NCI-H524 treated with DMSO at 0.1 percent for 48 hours (cell line): ENCODE results near the gene KRT74.

ENCODE experiments used
- DNase-seq: peaks from one replicate; lab custom pipeline; 2025; lab: John Stamatoyannopoulos, UW

Gene KRT74

GRCh38 chr12:52521175-52521567 lies 52.5 kb downstream of the KRT74 start:
- DNase-seq, result no peak

- DNase-seq, result no peak
Measured at GRCh38 chr12:52519826-52520662, 53.6 kb downstream of the KRT74 start, which contains the start of gene KRT5. Gene KRT5 (minus strand): TSS chr12:52520394. CDS start chr12:52520296, 98 bp downstream.

DNA sequence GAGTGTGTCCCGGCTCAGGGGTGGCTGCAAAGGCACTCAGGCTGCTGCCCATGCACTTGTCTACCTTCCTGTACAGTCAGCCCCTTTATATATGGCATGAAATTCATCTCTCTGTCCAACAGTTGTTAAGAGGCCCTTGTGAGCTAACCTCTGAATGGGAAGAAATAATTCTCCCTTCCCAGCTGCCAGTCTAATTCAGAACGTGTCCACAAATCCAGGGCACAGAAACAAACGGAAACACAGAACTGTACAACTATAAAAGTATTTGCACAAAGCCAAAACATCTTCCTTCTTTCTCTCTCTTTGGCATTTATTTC lies 54.3 kb downstream of the KRT74 start:
- no peak for DNase-seq

DNA sequence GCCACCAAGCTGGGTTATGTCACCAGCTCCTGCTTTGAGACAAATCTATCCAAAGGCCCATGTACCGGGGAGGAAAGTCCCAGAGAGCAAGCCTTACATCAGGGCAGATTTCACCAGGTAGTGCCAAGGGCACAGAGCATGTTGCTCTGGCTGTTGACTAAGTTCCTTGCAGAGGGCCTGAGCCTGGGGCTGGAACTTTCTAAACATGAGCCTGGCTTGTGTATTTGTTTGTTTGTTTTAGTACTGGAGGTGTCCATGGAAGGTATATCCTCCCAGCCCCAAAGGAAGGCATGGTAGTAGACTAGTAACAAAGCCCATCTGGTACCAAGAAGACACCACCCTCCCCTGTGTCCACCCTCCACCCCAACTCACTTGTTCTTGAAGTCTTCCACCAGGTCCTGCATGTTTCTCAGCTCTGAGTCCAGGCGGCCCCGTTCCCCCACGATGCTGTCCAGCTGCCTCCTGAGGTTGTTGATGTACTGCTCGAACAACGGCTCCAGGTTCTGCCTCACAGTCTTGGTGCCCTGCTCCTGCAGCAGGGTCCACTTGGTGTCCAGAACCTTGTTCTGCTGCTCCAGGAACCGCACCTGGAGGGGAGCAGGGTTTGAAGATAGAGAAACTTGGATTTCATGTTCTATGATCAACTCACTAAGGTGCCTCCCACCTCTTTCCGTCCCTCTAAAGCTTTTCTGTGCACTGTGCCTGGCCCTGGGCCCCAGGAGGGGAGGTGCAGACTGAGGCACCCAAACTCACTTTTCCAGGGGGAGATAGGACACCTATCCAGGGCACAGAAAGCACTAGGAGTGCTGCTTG lies 54.9 kb downstream of the KRT74 start:
- DNase-seq, result no peak

DNA sequence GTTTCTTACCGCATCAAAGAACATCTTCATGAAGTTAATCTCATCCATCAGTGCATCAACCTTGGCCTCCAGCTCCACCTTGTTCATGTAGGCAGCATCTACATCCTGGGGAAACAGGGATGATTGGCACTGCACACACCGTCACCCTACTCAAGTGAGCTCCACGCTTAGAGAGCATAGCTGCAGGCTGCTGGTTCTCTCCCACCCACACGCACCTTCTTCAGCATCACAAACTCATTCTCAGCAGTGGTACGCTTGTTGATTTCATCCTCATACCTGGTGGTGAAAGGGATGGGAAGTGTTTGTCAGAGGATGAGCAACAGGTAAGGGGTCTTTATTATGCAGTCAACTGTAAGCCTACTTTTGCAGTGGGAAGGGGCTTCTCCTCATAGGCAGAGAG lies 55.8 kb downstream of the KRT74 start:
- DNase-seq, result no peak

DNA sequence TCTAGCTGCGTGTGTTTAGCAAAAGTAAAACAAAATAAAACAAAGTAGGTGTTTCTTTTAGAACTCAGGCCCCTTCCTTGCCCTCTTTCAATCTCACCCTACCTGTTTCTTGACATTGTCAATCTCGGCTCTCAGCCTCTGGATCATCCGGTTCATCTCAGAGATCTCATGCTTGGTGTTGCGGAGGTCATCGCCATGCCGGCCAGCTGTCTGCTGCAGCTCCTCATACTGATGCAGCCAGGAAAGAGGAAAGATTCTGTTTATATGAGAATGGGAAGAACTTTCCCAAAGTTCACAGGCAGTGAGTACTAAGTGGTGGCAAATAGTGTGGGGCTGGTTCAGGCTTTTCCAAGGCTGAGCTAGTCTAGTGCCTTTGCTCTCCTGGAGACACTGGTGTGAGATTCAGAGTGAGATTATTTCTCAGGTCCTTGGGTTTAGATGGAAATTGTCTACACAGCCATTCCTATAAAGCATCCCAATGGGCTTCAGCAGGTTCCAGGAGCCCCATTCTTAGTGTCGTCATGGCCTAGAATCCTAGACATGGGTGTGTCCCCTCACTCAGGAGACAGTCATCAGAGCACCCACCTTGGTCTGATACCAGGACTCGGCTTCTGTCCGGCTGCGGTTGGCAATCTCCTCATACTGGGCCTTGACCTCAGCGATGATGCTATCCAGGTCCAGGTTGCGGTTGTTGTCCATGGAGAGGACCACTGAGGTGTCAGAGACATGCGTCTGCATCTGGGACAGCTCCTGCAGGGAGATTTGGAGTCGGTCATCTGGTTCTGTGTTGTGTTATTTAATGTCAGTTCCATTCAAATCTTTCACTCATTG lies 56.4 kb downstream of the KRT74 start:
- DNase-seq, result no peak

DNA sequence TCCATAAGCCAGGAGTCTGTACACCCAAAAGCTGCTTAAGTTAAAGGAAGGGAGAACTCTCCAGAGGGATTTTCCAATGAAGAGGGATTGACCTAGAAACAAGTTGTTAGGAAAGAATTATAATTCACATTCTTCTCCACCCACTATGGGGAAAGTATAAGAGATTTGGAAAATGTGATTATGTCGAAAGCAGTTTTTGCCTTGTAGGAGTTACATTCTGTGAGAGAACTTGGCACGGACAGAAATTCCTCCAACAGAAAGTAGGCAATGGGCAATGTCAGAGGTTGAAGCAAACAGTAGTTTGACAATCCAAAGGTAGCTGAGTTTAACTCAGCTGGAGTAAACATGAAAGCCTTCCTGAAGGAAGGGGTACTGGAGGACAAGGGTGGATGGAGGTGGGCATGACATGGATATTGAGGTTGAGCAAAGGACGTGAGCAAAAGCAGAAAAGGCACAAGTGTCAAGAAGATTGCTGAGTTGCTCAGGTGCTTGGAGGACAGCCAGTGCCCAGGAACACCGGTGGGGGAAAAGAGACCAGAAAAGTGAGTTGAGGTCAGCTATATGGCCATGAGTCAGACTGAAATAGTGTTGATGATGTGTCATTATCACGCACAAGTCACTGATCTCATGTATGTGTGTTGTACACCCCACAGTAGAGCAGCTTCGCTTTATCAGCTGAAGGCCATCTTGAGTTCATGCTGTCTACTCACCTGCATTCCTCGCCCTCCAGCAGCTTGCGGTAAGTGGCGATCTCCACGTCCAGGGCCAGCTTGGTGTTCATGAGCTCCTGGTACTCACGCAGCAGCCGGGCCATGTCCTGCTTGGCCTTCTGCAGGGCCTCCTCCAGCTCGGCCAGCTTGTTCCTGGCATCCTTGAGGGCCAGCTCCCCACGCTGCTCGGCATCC lies 57.5 kb downstream of the KRT74 start:
- DNase-seq, result no peak
